Right renal cortex interstitium (tissue), 3 donors: Measurements from ENCODE around the gene KDM3B. TPM values are rescaled to one million over a fixed set of nuclear protein-coding genes. Genes with fewer than 3 reads are reported as not detected.
A peak's percentile ranks its signal among the peaks of the same experiment; 100 is the strongest.

Experiments
- DNase-seq, 3 donors: peaks; one replicate each; pipeline ENCODE4 v3.0.0-alpha.2; 2013; ENCODE audit warnings: low read depth in 3 of 3, low spot score in 2 of 3
- polyA plus RNA-seq, 3 donors: library from polyadenylated mRNA; unstranded; fragments of 120-200 nt; gene quantifications; one replicate each; pipeline ENCODE4 v1.2.1, GENCODE V29; 2013; ENCODE audit not compliant: insufficient read length in 3 of 3

Gene KDM3B
- polyA plus RNA-seq, 3 donors = 96.6 to 102 (median 98.6) TPM

DNA sequence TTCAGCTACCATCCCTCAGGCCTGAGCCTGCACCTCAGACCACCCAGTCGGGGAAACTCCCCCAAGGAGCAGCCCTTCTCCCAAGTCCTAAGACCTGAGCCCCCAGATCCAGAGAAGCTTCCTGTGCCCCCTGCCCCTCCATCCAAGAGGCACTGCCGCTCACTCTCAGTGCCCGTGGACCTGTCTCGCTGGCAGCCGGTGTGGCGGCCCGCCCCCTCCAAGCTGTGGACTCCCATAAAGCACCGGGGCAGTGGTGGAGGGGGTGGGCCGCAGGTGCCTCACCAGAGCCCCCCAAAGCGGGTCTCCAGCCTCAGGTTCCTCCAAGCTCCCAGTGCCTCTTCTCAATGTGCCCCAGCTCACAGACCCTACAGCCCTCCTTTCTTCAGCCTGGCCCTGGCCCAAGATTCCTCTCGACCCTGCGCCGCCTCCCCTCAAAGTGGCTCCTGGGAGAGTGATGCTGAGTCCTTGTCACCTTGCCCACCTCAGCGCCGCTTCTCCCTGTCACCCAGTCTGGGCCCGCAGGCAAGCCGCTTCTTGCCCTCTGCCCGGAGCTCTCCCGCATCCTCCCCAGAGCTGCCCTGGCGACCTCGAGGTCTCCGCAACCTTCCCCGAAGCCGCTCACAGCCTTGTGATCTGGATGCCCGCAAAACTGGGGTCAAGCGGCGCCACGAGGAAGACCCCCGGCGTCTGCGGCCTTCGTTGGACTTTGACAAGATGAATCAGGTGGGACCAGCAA, 7.4 kb upstream of the KDM3B start:
- no peak for DNase-seq

DNA sequence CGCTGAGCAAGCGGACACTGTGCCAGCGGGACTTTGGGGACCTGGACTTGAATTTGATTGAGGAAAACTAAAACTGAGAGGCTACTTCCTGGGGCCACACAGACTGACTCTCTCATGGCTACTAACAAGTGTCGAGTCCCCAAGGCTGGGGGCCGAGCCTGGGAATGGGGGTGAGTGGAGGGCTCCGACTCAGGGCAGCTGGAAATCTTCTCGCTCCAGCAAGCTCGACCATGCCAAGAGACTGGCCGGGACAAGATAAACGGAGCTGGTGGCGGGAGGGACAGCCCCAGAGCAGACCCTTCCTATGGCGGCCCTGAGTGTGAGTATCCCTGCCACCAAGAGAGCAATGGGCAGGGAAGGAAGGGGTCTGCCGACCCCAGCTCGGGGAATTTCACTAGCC, 5.6 kb upstream of the KDM3B start:
- no peak for DNase-seq

DNA sequence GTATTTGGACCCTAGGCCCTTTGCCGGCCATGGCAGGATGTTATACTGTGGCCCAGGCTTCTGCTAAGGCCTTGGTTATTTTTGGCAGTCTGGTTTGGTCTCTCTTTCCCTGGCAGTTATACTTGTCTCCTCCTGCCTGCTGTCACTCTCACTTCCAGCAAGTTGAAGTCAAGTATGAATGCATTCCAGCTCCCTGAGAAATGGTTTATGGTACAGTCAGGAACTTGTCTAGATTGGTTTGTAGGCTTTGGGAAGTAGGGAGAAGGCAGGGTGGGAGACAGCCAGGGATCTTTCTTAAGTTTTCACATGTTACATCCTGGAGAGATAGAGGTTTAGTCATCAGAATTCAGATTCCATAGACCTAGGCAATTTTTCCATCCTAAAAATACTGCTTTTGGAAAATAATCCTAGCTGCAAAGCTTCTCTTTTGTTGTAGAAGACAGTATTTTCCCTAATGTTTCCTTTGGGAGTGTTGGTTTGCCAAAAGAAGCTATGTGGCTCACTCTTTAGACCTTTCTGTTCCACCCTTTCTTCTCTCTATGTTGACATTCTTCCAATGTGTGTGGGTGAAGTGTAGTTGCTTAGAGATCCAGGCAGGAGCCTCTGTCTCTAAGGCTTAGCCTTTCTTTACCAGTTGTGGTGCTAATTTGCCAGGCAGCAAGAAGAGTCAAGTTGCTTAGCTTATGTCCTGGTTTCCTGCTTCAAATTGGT, 2.5 kb upstream of the KDM3B start:
- no peak for DNase-seq

DNA sequence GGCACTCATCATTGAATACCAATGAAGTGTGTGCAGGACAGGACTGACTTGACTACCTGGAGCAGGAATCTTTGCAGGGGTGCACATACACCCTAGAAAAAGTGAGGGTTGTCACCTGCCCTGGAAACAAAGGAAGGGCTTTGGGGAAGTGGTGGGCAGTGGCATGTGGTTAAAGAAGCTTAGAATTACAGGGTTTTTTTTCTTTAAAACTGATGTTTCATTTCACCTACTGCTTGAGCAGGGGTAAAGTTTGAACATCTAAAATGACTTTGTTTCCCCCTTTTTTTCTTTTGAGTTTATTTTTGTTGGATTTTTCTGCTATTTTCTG, 2.0 kb upstream of the KDM3B start:
- DNase-seq = no peak

DNA sequence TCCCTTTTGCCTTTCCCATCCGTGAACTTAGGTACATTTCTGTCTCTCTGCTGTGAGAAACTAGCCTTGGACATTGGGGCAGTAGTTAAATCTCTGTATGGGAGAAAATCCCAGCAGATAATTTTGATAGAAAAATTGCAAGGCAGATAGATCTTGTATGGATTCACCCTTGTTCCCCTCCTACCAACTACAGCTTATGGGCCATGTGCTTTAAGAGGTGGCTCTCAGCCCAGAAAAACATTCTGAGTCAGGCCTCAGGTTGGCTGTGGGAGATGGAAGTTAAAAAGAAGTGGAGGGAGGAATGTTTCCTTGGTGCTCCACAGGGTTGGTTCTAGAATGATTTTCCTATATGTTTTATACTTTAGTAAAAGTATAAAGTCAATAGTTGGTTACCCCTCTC, 1.4 kb upstream of the KDM3B start:
- no peak for DNase-seq

DNA sequence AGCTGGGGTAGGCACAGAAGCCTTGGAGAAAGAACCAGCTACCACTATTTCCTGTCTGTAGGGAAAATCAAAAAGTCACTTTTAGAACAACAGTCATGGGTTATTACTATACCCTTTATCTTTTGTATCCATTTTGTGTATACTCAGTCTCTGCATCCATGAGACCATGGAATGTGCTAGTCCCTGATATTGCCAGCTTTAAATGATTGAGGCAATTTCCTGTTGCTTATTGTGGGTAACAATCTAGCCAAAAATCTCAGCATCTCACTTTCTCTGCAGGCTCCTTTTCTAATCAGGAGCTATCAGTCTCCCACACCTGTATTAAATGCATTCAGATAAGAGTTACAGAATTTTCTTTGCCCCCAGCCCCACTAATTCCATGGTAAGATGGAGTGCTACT, 968 bp upstream of the KDM3B start:
- DNase-seq = no peak

DNA sequence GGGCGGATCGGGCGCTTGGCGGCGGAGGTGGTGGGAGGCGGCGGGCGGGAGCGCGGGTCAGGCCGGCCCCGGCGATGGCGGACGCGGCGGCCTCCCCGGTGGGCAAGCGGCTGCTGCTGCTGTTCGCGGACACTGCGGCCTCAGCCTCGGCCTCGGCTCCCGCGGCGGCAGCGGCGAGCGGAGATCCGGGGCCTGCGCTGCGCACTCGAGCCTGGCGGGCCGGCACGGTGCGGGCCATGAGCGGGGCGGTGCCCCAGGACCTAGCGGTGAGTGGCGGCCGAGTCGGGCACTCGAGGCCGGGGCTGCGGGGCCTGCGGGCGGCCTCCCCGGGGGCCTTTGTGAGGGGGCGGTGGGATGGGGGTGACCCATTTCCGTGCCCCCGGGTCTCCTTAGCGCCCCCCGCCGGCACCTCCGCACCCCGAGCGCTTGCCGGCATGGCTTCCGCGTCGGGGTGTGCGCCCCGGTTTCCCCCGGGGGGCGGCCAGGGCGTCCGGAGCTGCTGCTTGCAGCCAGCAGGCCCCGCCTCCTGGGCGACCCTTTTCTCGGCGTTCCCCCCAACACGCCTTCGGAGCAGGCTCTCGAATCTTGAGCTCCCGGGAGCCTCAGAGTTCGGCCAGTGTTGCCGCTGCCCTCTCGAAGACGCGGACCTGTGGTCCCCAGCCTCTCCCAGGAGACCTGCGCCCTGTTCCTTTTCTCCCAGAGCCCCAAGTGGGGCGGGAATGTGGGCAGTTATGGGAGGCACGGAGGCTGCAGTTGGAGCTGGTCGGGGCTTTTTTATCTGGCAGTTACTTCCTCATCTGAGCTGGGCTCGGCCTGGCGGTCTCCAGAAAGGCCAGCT, 456 bp downstream of the KDM3B start:
- DNase-seq = peak in 1 of 3 donors; percentile 52

DNA sequence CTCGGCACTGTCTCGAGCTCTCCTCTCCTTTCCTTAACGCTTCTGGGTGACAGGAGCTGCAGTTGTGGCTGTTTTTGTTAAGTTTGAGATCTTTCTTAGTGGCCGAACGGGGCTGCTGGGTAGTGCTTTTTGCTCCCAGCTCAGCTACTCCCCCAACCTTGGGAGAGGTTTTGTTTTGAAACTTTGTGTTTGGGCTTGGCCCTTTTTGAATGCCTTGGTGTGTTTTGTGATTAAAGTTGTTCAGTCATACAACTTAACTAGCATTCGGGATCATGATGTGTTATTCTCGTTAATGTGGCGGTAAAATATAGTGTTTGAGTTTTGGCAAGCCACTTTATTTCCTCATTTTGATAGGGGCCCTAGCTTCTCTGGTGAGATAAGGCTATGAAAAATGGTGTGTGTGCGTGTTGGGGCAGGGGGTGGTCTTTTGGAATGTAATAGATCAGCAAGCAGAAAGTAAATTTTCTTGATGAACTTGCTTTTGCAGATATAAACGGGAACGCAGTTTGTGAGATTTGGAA, 1.1 kb downstream of the KDM3B start:
- DNase-seq = no peak

DNA sequence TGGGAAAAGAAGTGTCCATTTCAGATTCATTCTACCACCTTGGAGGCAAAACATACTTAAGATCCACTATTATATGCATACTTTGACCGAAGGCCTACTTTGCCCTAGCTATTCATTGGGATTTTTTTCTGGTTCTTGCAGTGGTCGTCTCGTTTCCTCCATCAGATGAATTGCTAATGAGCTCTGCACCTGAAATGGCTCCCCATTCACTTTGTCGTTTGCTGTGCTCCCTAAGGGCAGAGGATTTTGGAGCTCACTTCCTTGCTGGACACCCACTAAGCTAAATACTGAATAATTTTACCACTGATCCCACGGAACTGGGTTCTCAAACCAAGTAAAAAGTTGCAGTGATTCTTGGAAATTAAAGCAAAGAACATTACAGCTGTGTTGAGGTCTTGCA, 1.9 kb downstream of the KDM3B start:
- no peak for DNase-seq

DNA sequence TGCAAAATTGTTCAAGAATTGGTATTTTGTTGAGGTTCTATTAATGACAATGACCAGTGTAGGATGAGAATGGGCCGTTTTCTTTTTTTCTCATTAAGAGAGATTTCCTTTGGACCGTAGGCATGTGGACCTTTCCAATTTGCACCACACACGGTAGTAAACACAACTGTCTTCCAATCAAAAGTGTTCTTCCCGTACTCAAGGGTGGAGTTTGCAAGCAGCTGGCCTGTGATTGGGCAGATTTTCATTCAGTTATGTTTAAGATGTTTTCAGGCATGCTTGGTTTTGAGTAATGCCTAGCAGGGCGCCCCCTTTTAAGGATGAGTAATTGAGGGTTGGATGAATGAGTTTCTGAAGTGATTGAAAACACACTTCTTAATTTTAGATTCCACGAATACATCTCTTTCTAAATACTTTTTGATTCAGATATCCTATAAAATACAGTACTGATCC, 2.5 kb downstream of the KDM3B start:
- no peak for DNase-seq

DNA sequence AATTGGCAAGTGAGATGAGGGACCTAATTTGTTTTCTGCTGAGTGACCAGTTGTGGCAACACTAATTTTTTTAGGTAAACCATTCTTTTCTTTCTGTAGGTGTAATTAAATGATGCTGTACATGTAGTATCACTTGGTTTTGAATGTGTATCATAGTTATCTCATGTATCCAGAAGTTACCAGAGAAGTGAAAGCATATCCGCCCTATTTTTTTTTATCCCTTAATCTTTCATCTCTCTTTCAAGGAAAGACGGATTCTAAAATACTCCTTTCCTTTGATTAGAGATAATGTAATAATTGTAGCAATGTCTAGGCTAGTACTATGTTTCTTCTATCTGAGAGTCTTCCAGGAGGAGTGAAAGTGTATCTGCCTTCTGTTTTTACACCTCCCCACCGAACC, 7.1 kb downstream of the KDM3B start:
- no peak for DNase-seq

DNA sequence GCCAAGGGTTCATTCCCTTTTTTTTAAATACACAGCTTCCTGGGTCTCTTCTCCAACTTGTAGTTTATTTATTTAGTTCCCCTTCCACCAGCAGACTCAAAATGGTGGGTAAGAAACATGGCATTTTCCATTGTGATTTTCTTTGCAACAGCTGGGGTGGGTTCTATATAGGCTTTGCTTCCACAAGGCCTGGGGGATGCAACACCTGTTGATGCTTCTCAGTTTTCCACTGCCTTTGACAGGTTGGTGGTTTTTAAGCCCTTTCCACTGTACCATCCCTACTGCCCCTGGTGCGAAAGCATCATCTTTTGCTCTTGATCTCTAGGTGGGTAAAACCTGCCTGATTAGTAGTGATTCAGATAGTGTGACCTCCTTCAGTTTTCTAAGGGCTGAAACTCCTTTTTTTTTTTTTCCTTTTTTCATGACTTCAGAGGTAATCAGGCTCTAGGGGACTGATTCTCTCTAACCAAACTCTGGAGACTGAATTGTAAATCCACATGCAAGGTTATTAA, 8.5 kb downstream of the KDM3B start:
- DNase-seq = no peak

DNA sequence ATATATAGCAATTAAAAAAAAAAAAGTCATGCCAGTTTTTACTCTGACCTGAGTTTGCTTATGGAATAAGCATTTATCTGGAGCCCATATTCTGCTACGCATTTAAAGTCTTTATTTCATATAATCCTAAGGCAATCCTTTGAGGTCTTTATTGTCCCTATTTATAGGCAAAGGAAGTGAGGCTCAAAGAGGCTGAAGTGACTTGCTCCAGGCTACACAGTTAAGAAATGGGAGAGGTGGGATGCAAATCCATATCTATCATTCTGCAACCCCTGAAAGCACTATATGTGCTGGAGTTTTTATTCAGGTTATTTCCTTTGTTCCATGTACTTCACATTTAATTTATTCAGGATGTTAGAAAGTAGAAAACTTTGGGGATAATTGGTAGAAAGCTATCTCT, 12.1 kb downstream of the KDM3B start:
- DNase-seq = no peak

DNA sequence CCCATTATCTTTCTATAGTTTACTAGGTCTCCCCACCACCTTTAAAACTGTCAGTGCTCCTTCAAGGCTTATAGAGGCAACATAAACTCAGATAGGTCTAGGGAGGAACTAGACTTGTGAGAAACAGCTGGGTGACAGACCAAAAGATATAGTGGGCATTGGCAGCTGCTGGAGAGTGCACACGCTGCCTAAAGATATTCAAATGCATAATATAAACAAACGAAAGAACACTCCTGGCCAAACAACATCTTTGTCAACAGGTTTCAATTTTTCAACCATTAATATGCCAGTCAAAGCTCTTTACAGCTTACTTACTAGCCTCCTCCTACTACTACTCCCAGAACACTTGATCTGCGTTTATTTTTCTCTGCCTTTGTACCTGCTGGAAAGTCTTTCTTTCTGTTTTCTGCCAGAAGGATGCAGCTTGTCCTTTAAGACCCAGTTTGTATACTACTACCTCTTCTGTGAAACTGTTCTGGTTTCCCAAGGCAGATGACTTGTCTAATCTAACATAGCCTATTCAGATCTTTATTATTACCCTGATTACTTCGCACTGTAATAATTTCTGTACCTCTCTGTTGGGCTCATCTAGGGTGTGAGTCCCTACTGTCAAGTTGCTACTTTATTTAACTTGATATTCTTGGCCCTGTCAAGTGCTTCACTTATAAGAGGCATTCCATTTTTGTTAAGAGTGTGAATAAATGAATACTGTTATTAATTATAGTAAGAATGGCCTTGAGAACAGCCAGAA, 14.3 kb downstream of the KDM3B start:
- no peak for DNase-seq

DNA sequence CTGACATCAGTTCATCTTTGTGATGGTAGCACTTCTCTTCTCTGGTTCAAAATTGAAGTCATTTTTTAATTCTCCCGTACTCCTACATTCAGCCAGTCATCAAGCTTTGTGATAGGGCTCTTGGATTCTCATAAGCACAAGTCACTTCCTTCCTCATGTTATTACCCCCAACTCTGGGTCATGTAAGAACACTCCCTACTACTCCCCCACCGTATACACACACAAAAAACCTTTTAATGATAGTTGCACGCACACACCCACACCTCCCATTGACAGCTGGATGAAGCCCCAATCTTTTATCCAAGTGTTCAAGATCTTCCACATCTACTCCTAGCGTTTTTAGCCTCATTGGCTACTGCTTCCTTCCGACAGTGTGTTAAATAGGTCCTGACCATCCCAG, 16.8 kb downstream of the KDM3B start:
- no peak for DNase-seq

DNA sequence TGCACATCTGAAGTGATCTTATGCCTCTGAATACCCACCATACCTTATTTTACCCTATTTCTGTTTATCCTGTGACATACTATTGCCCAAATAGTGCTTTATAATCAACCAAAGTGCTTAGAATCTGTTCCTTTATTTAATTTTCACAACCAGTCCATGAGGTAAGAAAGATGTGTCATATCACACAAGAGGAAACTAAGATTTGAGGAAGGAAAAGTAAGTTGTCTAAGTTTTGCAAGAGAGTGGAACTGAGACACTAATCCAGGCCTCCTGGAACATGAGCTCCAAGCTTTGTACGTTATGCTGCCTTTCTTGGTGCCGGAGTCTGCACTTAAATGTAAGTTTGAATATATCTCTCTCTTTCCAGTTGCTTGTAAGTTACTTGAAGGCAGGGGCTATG, 17.2 kb downstream of the KDM3B start:
- DNase-seq = no peak

DNA sequence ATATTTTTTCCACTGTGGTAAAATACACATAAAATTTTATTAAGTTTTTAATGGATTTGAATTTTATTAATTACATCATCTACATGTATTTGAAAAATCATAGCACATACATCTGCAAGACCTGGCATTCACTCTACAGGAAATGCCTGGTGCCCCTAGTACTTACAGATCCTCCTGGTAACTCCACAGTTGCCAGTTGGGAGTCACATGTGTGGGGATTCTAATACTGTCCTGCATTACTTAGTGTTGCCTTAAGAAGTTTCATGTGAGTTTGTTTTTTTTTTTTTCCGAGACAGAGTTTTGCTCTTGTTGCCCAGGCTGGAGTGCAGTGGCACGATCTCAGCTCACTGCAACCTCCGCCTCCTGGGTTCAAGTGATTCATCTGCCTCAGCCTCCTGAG, 18.1 kb downstream of the KDM3B start:
- no peak for DNase-seq

DNA sequence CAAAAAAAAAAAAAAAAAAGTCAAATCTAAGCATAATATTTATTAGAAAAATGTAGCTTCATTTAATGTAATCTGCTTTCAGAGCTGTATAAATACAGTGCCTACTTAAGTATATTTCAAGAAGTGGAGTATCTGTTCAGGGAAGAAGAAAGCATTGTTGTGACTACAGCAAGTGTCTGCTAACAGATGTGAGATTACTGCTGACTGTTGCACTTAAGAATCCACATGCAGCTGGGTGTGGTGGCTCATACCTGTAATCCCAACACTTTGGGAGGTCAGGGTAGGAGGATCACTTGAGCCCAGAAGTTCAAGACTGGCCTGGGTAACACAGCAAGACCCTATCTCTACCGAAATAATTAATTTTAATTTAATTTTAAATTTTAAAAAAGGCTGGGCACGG, 19.0 kb downstream of the KDM3B start:
- no peak for DNase-seq

DNA sequence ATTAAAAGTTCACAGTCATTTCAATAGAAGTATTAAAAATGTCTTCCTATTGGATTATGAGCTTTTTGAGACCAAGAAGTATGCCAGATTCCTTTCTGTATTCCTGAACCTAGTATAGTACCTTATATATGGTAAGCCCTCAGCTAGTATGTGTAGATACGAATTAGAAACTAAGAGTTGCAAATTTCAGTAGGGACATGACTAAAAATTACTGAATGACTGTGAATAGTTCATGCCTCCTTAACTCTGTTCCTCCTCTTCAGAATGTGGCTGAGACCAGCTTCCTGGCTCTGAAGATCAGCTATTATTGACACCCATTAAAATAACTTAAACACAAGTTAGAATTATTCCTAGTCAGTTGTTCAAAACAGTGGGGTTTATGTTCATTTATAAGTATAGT, 19.7 kb downstream of the KDM3B start:
- DNase-seq = no peak

DNA sequence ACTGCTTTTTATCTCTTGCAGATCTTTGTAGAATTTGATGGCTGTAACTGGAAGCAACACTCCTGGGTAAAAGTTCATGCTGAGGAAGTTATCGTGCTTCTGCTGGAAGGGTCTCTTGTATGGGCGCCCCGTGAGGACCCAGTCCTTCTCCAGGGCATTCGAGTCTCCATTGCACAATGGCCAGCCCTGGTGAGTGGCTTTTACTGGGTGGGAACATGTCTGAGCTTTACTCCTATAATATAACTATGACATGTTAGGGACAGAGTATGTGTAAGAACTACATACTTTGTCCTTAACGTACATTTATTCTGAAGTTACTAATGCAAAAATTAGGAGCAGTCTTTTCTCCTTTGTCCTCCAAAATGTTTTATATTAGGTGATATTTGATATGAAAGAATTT, 20.2 kb downstream of the KDM3B start:
- no peak for DNase-seq

DNA sequence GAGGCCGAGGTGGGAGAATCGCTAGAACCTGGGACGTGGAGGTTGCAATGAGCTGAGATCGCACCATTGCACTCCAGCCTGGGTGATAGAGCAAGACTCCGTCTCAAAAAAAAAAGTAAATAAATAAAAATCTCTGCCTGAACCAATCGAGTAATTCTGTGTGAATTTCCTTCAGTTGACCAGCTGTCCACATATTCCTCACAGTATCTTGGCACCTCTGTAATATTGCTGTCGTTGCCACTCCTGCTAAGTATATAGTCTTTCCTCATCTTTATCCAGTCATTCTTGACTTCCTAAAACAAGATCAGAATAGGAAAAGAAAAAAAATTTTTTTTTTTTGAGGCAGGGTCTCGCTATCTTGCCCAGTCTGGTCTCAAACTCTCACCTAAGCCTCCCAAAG, 29.9 kb downstream of the KDM3B start:
- DNase-seq = no peak
